Naive thymus-derived CD4-positive, alpha-beta T cell (primary cell): ENCODE results near the gene HOXD8. TPM values are rescaled to one million over a fixed set of nuclear protein-coding genes. Genes with fewer than 3 reads are reported as not detected.

Experiments used
- ATAC-seq: fragments of 150-1000 bp; cut with Tn5 transposase; 2 replicates; pipeline ENCODE4 v1.10.0; 2021; ENCODE audit warnings: mild to moderate bottlenecking, moderate library complexity
- CTCF ChIA-PET: fragments of 350-600 bp; sonication (Branson Sonifier 250); formaldehyde crosslinking; loops from one replicate; lab custom pipeline; 2021; ENCODE audit warnings: antibody characterized with exemption; lab: Charles Lee
- POLR2A ChIA-PET: fragments of 350-600 bp; sonication (Branson Sonifier 250); formaldehyde crosslinking; loops from one replicate; lab custom pipeline; 2021; ENCODE audit warnings: antibody characterized with exemption, inconsistent platforms; lab: Charles Lee
- DNase-seq, 9 donors: peaks; one replicate each; pipeline versions ENCODE4 v3.0.0 to v3.0.0-alpha.2; 2020 to 2022; ENCODE audit warnings: mixed read lengths in 1 of 9
- H3K27ac ChIP-seq: one replicate; pipeline ENCODE4 v1.7.0; 2013; ENCODE audit warnings: mild to moderate bottlenecking, low read depth, low read length, moderate library complexity
- H3K27me3 ChIP-seq, 2 donors: one replicate each; pipeline ENCODE4 v1.7.0; 2013; ENCODE audit warnings: low read length in 2 of 2, mild to moderate bottlenecking in 2 of 2, moderate library complexity in 2 of 2; ENCODE audit not compliant: control insufficient read depth in 2 of 2, insufficient read depth in 2 of 2
- H3K36me3 ChIP-seq, 3 experiments: 1 replicate in 2 of 3; 2 replicates in 1 of 3; pipeline ENCODE4 v1.7.0; 2013; ENCODE audit warnings: low read length in 3 of 3, mild to moderate bottlenecking in 3 of 3, moderate library complexity in 1 of 3; ENCODE audit not compliant: insufficient read depth in 3 of 3, control insufficient read depth in 2 of 3
- H3K4me1 ChIP-seq, 2 donors: one replicate each; pipeline ENCODE4 v1.7.0; 2013; ENCODE audit warnings: low read length in 2 of 2, mild to moderate bottlenecking in 2 of 2, moderate library complexity in 1 of 2; ENCODE audit not compliant: control insufficient read depth in 2 of 2, insufficient read depth in 2 of 2
- H3K4me3 ChIP-seq: 2 replicates; pipeline ENCODE4 v1.7.0; 2013; ENCODE audit warnings: mild to moderate bottlenecking, low read length
- H3K9me3 ChIP-seq, 3 experiments: 1 replicate in 2 of 3; 2 replicates in 1 of 3; pipeline ENCODE4 v1.7.0; 2013; ENCODE audit warnings: low read length in 3 of 3; ENCODE audit not compliant: control insufficient read depth in 2 of 3
- H3K27ac Mint-ChIP-seq, 9 donors: one replicate each; pipeline ENCODE4 v1.8.0; 2020 to 2022; ENCODE audit warnings: mixed read lengths in 9 of 9, mild to moderate bottlenecking in 8 of 9, moderate library complexity in 5 of 9, inconsistent platforms in 2 of 9
- H3K27me3 Mint-ChIP-seq, 5 donors: one replicate each; pipeline ENCODE4 v1.8.0; 2021 to 2022; ENCODE audit warnings: mixed read lengths in 5 of 5, mild to moderate bottlenecking in 1 of 5
- H3K36me3 Mint-ChIP-seq, 5 donors: one replicate each; pipeline ENCODE4 v1.8.0; 2020 to 2022; ENCODE audit warnings: mixed read lengths in 5 of 5, mild to moderate bottlenecking in 3 of 5, inconsistent platforms in 1 of 5
- H3K4me1 Mint-ChIP-seq, 7 donors: one replicate each; pipeline ENCODE4 v1.8.0; 2020 to 2022; ENCODE audit warnings: mixed read lengths in 7 of 7, mild to moderate bottlenecking in 3 of 7, inconsistent platforms in 1 of 7
- H3K4me3 Mint-ChIP-seq, 10 donors: one replicate each; pipeline ENCODE4 v1.8.0; 2020 to 2022; ENCODE audit warnings: mild to moderate bottlenecking in 10 of 10, mixed read lengths in 10 of 10, moderate library complexity in 6 of 10, inconsistent platforms in 2 of 10
- H3K9me3 Mint-ChIP-seq, 11 donors: one replicate each; pipeline ENCODE4 v1.8.0; 2020 to 2022; ENCODE audit warnings: mixed read lengths in 11 of 11, mild to moderate bottlenecking in 4 of 11, inconsistent platforms in 1 of 11, moderate library complexity in 1 of 11
- intact Hi-C, 2 donors: fragments of 100-400 bp; cut with micrococcal nuclease; formaldehyde crosslinking; loops; one replicate each; pipeline ENCODE4 v1.15.1; 2023
- polyA plus RNA-seq, 2 donors: library from polyadenylated mRNA; unstranded; fragments of 300-500 nt; fragmentation: Illumina TruSeq; gene quantifications; one replicate each; pipeline ENCODE4 v1.2.3, GENCODE V29; 2021
- total RNA-seq, 6 experiments: library from RNA in 5 of 6; stranded (reverse) in 5 of 6; gene quantifications; 1 replicate in 5 of 6; 2 replicates in 1 of 6; pipeline ENCODE4 v1.2.3 and lab custom pipeline; 2021 to 2026

The HOXD8 gene
- total and polyA plus RNA-seq, 7 experiments from 2014 or later: not detected

DNA sequence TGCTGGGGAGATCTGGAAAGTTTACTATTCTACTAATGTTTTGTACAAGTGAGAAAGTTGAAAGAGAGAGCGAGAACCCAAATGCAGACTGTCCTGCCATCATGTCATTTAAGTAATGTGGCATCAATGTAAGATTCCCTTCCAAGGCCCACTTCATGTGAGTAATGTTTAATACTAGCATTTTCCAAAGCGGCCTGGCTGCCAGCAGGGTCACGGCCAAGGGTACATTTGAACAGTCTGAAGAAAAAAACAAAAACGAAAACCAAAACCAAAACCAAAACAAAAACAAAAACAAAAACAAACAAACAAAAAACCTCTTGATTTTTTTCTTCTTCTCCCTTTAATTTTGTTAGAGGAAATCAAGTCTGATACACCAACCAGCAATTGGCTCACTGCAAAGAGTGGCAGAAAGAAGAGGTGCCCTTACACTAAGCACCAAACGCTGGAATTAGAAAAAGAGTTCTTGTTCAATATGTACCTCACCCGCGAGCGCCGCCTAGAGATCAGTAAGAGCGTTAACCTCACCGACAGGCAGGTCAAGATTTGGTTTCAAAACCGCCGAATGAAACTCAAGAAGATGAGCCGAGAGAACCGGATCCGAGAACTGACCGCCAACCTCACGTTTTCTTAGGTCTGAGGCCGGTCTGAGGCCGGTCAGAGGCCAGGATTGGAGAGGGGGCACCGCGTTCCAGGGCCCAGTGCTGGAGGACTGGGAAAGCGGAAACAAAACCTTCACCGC, 10.7 kb upstream of the HOXD8 start:
- no peak for ATAC-seq
- Histone ChIP-seq H3K4me1 (peaks cover 0 to 15% of the 10 kb centered on the region in 2 donors), H3K4me3 (no peak overlapping the region), H3K27me3 (peaks cover 24 to 92% of the 10 kb centered on the region in 2 donors), H3K36me3 (no peaks in the 10 kb centered on the region), H3K27ac (no peak overlapping the region), H3K9me3 (peaks cover 0 to 4% (median 0%) of the 10 kb centered on the region in 3 experiments)
- Mint-ChIP-seq H3K4me1 (peaks cover 0 to 19% (median 11%) of the 10 kb centered on the region in 7 donors), H3K36me3 (peaks cover 0 to 11% (median 4%) of the 10 kb centered on the region in 5 donors), H3K4me3 (peak overlapping the region in 3 of 10 donors; percentile 2 to 60 (median 29)), H3K27me3 (peaks cover 72 to 88% (median 74%) of the 10 kb centered on the region in 5 donors), H3K9me3 (peaks cover 2 to 43% (median 8%) of the 10 kb centered on the region in 11 donors), H3K27ac (peak overlapping the region in 5 of 9 donors; percentile 37 to 76 (median 50))
- intact Hi-C loops: no loop called here
- ChIA-PET CTCF (no interaction called here), POLR2A (no interaction called here)
- no peak for DNase-seq

DNA sequence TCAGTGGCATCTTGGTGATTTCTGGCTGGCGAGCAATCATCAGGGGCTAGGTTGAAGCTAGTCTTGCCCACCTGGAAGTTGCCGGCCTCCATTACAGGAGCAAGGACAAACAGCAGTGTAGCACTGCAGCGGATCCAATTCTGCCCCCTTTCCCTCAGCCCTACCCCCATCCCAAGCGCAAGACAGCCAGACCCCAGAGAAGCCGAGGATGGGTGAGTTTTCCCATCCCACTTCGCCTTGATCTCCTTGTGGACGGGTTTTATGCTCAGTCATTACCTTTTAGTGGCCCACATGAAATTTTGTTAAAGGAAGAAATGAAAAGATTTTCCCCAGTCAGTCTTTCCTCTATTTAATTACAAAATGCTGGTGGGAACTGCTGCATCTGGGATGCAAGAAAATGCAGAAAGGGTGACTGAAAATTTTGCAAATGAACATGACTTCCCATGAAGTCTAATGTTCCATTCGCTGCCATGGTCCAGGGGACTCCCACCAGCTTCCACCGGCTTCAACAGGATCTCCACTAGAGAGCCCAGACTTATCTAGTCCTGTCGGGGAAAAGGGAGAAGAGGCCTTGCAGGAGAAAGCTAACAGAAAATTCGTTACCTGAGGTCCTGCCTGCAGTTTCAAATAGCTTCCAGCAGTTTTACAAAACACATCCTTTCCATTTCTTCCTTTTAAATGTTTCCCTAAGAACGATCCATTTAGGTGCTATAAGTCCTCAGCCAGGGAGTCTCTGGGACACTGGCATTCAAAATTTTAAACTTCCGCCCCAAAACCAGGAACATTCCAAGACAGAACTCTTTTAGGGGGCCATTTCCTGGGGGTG, 8.9 kb upstream of the HOXD8 start:
- H3K36me3 Mint-ChIP-seq: peaks cover 0 to 11% (median 2%) of the 10 kb centered on the region in 5 donors
- ChIA-PET CTCF (interaction anchor here (0.7 kb wide), 1 partner anchor 533 kb away, joined by 3 read pairs; no protein-coding TSS in a partner anchor), POLR2A (interaction anchor here (0.7 kb wide), 1 partner anchor 24 kb away, joined by 3 read pairs; no protein-coding TSS in a partner anchor)
- Histone ChIP-seq H3K4me1 (peaks cover 0 to 15% of the 10 kb centered on the region in 2 donors), H3K4me3 (no peak overlapping the region), H3K9me3 (no peaks in the 10 kb centered on the region), H3K36me3 (no peaks in the 10 kb centered on the region), H3K27ac (no peak overlapping the region), H3K27me3 (peaks cover 15 to 88% of the 10 kb centered on the region in 2 donors)
- peaks cover 75 to 90% (median 77%) of the 10 kb centered on the region in 5 donors for H3K27me3 Mint-ChIP-seq
- H3K4me1 Mint-ChIP-seq: peaks cover 0 to 25% (median 14%) of the 10 kb centered on the region in 7 donors
- ATAC-seq: no peak
- peaks cover 2 to 33% (median 6%) of the 10 kb centered on the region in 11 donors for H3K9me3 Mint-ChIP-seq
- intact Hi-C loops: loop anchor here (10.0 kb wide), 3 partner anchors 1214 to 1786 kb away; partner anchors contain the start of gene SP9 (in 1 of the 2)
- H3K27ac Mint-ChIP-seq: peak overlapping the region in 4 of 9 donors; percentile 11 to 63 (median 34)
- DNase-seq: no peak
- H3K4me3 Mint-ChIP-seq: peak overlapping the region in 5 of 10 donors; percentile 20 to 37 (median 30)

DNA sequence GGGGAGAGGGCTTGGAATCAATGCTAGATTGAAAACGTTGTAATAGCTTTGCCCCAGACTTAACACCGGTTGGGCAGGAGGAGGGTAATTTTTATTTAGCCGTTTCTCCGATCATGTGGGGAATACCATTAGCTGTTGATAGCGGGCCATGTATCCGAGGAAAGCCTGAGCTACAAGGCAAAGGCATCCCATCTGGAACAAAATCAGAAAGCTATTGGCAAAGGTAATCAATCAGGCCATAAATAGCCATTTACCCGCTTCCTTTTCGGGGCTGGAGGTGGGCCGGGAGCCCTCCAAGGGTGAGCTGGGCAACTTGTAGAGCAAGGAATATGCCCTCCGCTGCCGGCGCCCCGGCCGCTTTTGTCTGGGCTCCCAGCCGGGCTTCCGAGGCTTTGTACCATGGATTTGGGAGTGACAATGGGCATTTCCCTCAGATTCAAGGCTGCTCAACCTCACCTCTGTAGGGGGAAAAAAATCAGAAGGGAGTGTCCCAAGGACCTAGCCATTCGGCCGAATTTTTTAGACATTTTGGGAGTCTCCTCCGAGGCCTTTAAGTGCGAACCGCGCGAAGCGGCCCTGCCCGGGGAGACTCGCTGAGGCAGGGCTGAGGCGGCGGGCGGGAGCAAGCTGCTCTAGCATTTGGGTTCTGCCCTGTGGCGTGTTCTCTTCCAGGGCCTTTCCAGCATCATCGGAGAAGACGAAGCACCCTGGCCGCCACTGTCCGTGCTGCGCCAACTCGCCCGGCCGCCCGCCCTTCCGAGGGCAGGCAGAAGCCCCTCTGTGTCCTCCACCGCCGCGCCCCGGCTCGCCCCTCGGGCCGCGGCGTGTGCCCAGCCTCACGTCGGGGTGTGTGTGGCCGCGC, 8.1 kb upstream of the HOXD8 start:
- H3K9me3 Mint-ChIP-seq: peaks cover 2 to 30% (median 6%) of the 10 kb centered on the region in 11 donors
- Histone ChIP-seq H3K4me3 (no peak overlapping the region), H3K4me1 (peaks cover 0 to 15% of the 10 kb centered on the region in 2 donors), H3K27me3 (peaks cover 15 to 88% of the 10 kb centered on the region in 2 donors), H3K27ac (no peak overlapping the region), H3K9me3 (no peaks in the 10 kb centered on the region), H3K36me3 (no peaks in the 10 kb centered on the region)
- H3K36me3 Mint-ChIP-seq: peaks cover 0 to 11% (median 2%) of the 10 kb centered on the region in 5 donors
- CTCF ChIA-PET: interaction anchor here (1.2 kb wide), 1 partner anchor 11 kb away, joined by 3 read pairs; no protein-coding TSS in a partner anchor
- peaks cover 0 to 25% (median 14%) of the 10 kb centered on the region in 7 donors for H3K4me1 Mint-ChIP-seq
- peak overlapping the region in 5 of 9 donors; percentile 11 to 63 (median 34) for H3K27ac Mint-ChIP-seq
- POLR2A ChIA-PET: no interaction called here
- no peak for ATAC-seq
- H3K4me3 Mint-ChIP-seq: peak overlapping the region in 8 of 10 donors; percentile 1 to 68 (median 35)
- DNase-seq: peak in 1 of 9 donors; percentile 21
- peaks cover 77 to 89% (median 80%) of the 10 kb centered on the region in 5 donors for H3K27me3 Mint-ChIP-seq
- intact Hi-C loops: loop anchor here (10.0 kb wide), 3 partner anchors 1213 to 1787 kb away; partner anchors contain the start of gene SP9 (in 1 of the 2)

DNA sequence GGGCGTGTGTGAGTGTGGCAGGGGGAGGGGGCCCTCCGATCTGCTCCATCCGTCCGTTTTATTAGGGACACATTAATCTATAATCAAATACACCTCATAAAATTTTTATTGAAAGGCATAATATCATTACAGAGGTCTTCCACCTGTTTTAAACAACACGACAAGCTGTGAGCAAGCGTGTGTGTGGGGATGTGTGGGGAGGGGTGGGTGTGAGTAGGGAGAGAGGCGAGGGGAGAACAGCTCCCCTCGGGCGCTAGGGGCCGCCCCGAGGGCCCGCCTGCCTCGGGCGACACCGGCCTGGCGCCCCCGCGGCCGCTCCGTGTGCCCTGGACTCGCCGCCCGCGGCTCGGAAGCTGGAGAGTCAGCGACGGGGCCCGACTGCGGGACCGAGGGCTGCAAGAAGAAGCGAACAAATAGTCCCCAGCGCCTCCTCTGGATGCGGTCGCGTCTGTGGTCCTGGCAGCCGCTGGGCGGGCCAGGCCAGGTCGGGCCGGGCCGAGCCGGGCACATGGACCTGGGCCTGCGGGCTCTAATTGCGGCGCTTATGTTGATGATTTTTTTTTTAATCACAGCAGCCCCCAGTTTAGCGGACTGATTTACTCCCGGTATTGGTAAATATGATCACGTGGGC, 7.3 kb upstream of the HOXD8 start:
- Mint-ChIP-seq H3K36me3 (peaks cover 0 to 6% (median 2%) of the 10 kb centered on the region in 5 donors), H3K27ac (peak overlapping the region in 1 of 9 donors; percentile 52), H3K9me3 (peaks cover 0 to 22% (median 6%) of the 10 kb centered on the region in 11 donors), H3K4me1 (peaks cover 0 to 29% (median 15%) of the 10 kb centered on the region in 7 donors), H3K4me3 (peak overlapping the region in 9 of 10 donors; percentile 60 to 85 (median 76)), H3K27me3 (peaks cover 77 to 88% (median 80%) of the 10 kb centered on the region in 5 donors)
- no peak overlapping the region for H3K27ac ChIP-seq
- intact Hi-C loops: loop anchor here (10.0 kb wide), 3 partner anchors 1213 to 1787 kb away; partner anchors contain the start of gene SP9 (in 1 of the 2)
- H3K27me3 ChIP-seq: peaks cover 21 to 84% of the 10 kb centered on the region in 2 donors
- peak overlapping the region; percentile 33 for H3K4me3 ChIP-seq
- H3K4me1 ChIP-seq: peaks cover 0 to 15% of the 10 kb centered on the region in 2 donors
- no peaks in the 10 kb centered on the region for H3K36me3 ChIP-seq
- POLR2A ChIA-PET: interaction anchor here (0.5 kb wide), 1 partner anchor 1009 kb away, joined by 4 read pairs; no protein-coding TSS in a partner anchor
- ATAC-seq (peak; percentile 31), DNase-seq (no peak)
- no peaks in the 10 kb centered on the region for H3K9me3 ChIP-seq
- CTCF ChIA-PET: interaction anchor here (1.2 kb wide), 1 partner anchor 12 kb away, joined by 3 read pairs; no protein-coding TSS in a partner anchor

DNA sequence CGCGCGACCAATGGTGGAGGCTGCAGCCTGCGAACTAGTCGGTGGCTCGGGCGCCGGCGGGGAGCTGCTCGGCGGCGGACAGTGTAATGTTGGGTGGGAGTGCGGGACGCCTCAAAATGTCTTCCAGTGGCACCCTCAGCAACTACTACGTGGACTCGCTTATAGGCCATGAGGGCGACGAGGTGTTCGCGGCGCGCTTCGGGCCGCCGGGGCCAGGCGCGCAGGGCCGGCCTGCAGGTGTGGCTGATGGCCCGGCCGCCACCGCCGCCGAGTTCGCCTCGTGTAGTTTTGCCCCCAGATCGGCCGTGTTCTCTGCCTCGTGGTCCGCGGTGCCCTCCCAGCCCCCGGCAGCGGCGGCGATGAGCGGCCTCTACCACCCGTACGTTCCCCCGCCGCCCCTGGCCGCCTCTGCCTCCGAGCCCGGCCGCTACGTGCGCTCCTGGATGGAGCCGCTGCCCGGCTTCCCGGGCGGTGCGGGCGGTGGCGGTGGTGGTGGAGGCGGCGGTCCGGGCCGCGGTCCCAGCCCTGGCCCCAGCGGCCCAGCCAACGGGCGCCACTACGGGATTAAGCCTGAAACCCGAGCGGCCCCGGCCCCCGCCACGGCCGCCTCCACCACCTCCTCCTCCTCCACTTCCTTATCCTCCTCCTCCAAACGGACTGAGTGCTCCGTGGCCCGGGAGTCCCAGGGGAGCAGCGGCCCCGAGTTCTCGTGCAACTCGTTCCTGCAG, 6.7 kb upstream of the HOXD8 start, which contains the start of gene HOXD9:
Gene HOXD9 (plus strand): TSS at position 37 of the 728 bp plus-strand sequence. CDS start 50 bp downstream, at position 87.
- peaks cover 3 to 32% (median 15%) of the 10 kb centered on the region in 7 donors for H3K4me1 Mint-ChIP-seq
- Histone ChIP-seq H3K9me3 (no peaks in the 10 kb centered on the region), H3K27ac (no peak within 1 kb of the TSS), H3K27me3 (peaks cover 27 to 81% of the 10 kb centered on the region in 2 donors), H3K36me3 (no peaks in the 10 kb centered on the region), H3K4me3 (peak within 1 kb of the TSS; percentile 33), H3K4me1 (peaks cover 0 to 15% of the 10 kb centered on the region in 2 donors)
- peaks cover 77 to 90% (median 82%) of the 10 kb centered on the region in 5 donors for H3K27me3 Mint-ChIP-seq
- H3K4me3 Mint-ChIP-seq: peak within 1 kb of the TSS; percentile 26 to 85 (median 76)
- ATAC-seq (peak; percentile 35), DNase-seq (peak in 2 of 9 donors; percentile 39 to 43)
- CTCF ChIA-PET: no interaction called here
- peak within 1 kb of the TSS in 2 of 9 donors; percentile 38 to 86 for H3K27ac Mint-ChIP-seq
- peaks cover 0 to 20% (median 6%) of the 10 kb centered on the region in 11 donors for H3K9me3 Mint-ChIP-seq
- POLR2A ChIA-PET: interaction anchor here (0.5 kb wide), 1 partner anchor 1009 kb away, joined by 4 read pairs; no protein-coding TSS in a partner anchor
- H3K36me3 Mint-ChIP-seq: peaks cover 0 to 4% (median 2%) of the 10 kb centered on the region in 5 donors
- intact Hi-C loops: loop anchor here (1.0 to 10.0 kb wide), 4 partner anchors 8 to 1788 kb away; partner anchors contain the start of gene SP9 (in 1 of the 2)
